Measurements from ENCODE around the gene RASA3.
"Not testable (repeated sequence)": the region's sequence is repeated elsewhere in the genome, so short reads cannot be mapped to it uniquely, and the experiment has no call there.

RASA3 gene

GRCh38 chr13:114077099-114077932 is 55.1 kb downstream of the RASA3 start:
- H3K9me3 ChIP-seq: no peaks in the 10 kb centered on the region
- H3K4me3 ChIP-seq (ENCODE audit: low read depth in 1 of 2, low read length in 1 of 2): no peak overlapping the region
- no peaks in the 10 kb centered on the region for H3K27me3 ChIP-seq
- H3K36me3 ChIP-seq: no peaks in the 10 kb centered on the region
- H3K27ac ChIP-seq: no peak overlapping the region
- no peaks in the 10 kb centered on the region for H3K4me1 ChIP-seq (ENCODE audit: control insufficient read depth in 1 of 2, insufficient read depth in 1 of 2, low read depth in 1 of 2, low read length in 1 of 2)
- TF ChIP-seq CTCF (IDR thresholded peaks at IDR 0.05): no peak

- Histone ChIP-seq H3K4me3 (ENCODE audit: low read depth in 1 of 2, low read length in 1 of 2) (no peak overlapping the region), H3K9me3 (no peaks in the 10 kb centered on the region), H3K27ac (no peak overlapping the region), H3K36me3 (no peaks in the 10 kb centered on the region), H3K27me3 (no peaks in the 10 kb centered on the region), H3K4me1 (ENCODE audit: control insufficient read depth in 1 of 2, insufficient read depth in 1 of 2, low read depth in 1 of 2, low read length in 1 of 2) (no peaks in the 10 kb centered on the region)
- no peak for TF ChIP-seq CTCF (IDR thresholded peaks at IDR 0.05)
Measured at GRCh38 chr13:114076329-114077090, 55.9 kb downstream of the RASA3 start.

GRCh38 chr13:114075811-114076210 is 56.6 kb downstream of the RASA3 start:
- H3K4me3 ChIP-seq (ENCODE audit: low read depth in 1 of 2, low read length in 1 of 2); H3K27me3 ChIP-seq; H3K4me1 ChIP-seq (ENCODE audit: control insufficient read depth in 1 of 2, insufficient read depth in 1 of 2, low read depth in 1 of 2, low read length in 1 of 2); H3K36me3 ChIP-seq; H3K27ac ChIP-seq; H3K9me3 ChIP-seq: not testable (repeated sequence)

GRCh38 chr13:114074671-114075315 is 57.6 kb downstream of the RASA3 start:
- H3K4me3 ChIP-seq (ENCODE audit: low read depth in 1 of 2, low read length in 1 of 2): no peak overlapping the region
- H3K36me3 ChIP-seq: no peaks in the 10 kb centered on the region
- H3K27ac ChIP-seq: no peak overlapping the region
- no peaks in the 10 kb centered on the region for H3K4me1 ChIP-seq (ENCODE audit: control insufficient read depth in 1 of 2, insufficient read depth in 1 of 2, low read depth in 1 of 2, low read length in 1 of 2)
- TF ChIP-seq CTCF (IDR thresholded peaks at IDR 0.05): no peak
- H3K9me3 ChIP-seq: no peaks in the 10 kb centered on the region
- no peaks in the 10 kb centered on the region for H3K27me3 ChIP-seq

GRCh38 chr13:114073881-114074612 is 58.4 kb downstream of the RASA3 start:
- Histone ChIP-seq H3K4me1 (ENCODE audit: control insufficient read depth in 1 of 2, insufficient read depth in 1 of 2, low read depth in 1 of 2, low read length in 1 of 2) (peaks cover 2 to 4% of the 10 kb centered on the region in 2 experiments), H3K36me3 (no peaks in the 10 kb centered on the region), H3K27me3 (no peaks in the 10 kb centered on the region), H3K4me3 (ENCODE audit: low read depth in 1 of 2, low read length in 1 of 2) (no peak overlapping the region), H3K27ac (no peak overlapping the region), H3K9me3 (no peaks in the 10 kb centered on the region)
- no peak for TF ChIP-seq CTCF (IDR thresholded peaks at IDR 0.05)
